ENCODE results near the gene KBTBD12.

- TF ChIP-seq EZH2 (IDR thresholded peaks at IDR 0.05) (no peak), POLR2AphosphoS5 (IDR thresholded peaks at IDR 0.05; ENCODE audit: borderline replicate concordance, low read depth, low read length) (no peak), FOXP2 (optimal IDR thresholded peaks at IDR 0.05; ENCODE audit: control extremely low read depth, extremely low read length, insufficient read depth) (no peak)
Observed at GRCh38 chr3:127997016-127997415, 82.0 kb downstream of the KBTBD12 start.
